GM21529 (cell line): ENCODE measurements around the gene EP300.
"Not testable (repeated sequence)": the region's sequence is repeated elsewhere in the genome, so short reads cannot be mapped to it uniquely, and the experiment has no call there.

ENCODE experiments used
- ATAC-seq: cut with Tn5 transposase; IDR thresholded peaks from one replicate; pipeline ENCODE4 v1.9.1; 2021; ENCODE audit not compliant: unreplicated experiment

Gene EP300

DNA sequence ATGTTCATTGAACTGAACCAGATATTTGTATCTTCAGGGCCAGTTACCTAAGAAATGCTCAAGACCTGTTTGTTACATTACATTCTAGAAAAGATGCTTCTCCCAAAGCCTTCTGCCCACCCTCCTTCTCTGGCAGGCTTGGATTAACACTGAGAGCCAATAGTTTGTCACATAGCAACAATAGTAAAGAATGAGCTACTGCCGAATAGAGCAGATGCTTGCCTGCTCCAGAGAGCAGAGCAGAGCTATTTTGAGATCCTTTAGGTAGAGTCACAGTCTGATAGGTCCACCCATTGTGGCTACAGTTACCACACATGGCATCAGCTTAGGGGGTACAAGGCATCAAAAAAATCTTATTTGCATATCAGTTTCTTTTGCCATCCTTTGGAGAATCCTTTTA is 13.5 kb upstream of the EP300 start:
- ATAC-seq = no peak

DNA sequence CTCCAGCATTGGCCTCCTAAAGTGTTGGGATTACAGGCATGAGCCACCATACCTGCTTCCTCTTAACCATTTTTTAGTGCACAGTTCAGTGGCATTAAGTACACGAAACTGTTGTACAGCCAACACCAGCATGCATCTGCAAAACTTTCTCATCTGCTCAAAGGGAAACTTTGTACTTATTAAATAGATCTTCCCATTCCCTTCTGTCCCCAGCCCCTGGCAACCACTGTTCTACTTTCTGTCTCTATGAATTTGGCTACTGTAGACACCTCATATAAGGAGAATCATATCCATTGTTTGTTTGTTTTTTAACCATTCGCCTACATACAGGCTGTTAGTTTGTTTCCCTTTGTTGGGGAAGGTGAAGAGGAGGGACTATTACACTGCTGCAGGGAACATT is 6.5 kb upstream of the EP300 start:
- ATAC-seq = no peak

DNA sequence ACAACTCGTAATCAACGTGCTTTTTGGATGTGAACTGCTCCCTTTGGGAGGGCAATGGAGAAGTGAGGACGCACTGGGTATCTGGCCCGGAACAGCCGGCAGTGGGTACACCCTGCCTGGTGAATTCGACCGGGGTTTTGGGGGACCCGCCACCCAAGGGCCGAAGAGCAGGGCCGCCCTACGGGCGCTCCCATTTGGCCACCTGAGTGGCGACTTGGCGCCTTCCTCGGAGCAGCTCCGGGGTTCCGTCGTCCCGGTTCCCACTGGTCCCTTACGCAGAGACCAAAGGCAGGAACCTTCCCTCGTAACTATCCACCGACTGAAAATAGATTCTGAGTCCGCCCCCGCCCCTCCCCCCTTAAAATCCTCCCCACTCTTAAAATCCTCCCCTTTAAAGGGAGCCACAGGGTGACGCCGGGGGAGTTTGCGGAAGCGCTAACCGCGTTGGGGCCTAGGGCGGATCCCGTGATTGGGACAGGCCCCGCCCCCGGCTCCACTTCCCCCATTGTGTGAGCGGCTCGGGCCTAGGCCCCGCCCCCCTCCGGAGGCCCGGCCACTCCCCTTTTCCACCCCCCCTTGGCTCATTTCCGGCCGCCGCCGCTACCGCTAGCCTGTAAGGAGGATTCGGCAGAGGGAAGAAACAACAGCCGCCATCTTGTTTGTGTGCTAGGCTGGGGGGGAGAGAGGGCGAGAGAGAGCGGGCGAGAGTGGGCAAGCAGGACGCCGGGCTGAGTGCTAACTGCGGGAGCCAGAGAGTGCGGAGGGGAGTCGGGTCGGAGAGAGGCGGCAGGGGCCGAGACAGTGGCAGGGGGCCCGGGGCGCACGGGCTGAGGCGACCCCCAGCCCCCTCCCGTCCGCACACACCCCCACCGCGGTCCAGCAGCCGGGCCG is 1.0 kb upstream of the EP300 start:
- peak; percentile 76 for ATAC-seq

DNA sequence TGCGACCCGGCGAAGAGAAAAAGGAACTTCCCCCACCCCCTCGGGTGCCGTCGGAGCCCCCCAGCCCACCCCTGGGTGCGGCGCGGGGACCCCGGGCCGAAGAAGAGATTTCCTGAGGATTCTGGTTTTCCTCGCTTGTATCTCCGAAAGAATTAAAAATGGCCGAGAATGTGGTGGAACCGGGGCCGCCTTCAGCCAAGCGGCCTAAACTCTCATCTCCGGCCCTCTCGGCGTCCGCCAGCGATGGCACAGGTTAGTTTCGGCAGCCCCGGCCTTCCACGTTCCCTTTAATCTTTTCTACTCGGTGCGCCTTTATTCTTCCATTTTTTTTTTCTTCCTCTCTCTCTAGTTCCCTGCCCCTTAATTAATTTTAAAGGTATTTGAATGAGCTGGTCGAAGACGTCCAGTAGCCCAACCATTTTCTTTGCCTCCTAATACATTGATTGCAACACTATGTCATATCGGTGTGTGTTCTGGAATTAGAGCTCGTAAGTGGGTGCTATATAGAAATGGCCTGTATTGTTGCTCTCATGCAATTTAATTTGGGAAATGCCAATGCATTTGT is 537 bp downstream of the EP300 start:
- no peak for ATAC-seq

DNA sequence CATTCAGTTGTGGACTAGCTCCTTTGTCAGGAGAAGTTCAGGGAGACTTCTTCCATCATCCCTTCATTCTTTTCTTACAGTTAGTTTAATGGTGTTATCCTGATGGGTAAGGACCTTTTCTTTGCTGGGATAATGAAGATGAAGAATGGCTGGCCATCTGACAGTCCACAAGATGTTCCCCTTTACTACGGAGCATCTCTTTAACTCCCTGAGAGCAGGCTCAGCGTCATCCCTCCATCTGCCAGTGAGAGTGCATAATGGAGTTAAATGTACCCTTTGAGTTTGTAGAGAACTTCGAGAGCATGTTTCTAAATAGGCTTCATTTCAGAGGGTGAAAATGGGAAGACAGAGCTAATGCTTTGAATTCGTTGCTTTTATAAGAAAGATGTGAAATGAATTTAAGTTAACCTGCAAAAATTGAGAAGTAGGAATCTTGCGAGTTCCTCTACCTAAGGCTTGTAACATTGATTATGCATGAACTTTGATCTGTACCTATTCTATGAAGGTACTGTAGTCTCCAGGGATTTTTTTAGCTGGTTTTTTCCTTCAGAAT is 1.7 kb downstream of the EP300 start:
- ATAC-seq = no peak

DNA sequence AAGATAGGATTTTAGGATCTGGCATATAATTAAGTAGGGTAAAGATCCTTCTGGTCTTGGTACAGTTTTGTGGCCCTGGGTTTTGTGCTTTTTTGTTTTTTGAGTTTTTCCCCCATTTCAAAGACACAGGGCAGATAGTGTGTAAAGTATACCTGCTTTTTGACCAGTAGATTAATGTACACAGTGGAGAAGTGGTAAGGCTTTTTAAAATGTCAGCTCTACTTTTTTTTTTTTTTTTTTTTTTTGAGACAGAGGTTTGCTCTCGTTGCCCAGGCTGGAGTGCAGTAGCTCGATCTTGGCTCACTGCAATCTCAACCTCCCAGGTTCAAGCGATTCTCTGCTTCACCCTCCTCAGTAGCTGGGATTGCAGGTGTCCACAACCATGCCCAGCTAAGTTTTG is 4.0 kb downstream of the EP300 start:
- ATAC-seq = no peak

DNA sequence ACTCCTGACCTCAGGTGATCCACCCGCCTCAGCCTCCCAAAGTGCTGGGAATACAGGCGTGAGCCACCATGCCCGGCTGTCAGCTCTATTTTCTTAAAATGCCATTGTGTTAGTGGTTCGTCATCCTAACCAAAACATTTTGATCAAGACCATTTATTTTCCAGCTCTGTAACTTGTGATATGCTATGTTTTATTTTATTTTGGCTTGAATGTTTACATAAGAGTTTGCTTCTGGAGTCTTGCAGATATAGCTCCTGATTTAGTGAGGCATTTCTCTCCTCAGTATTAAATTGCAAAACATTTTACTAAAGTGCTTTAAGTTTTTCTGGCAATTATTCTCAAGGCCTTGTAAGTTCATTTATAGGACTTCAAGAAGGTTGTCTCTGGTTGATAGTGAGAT is 4.4 kb downstream of the EP300 start:
- no peak for ATAC-seq

DNA sequence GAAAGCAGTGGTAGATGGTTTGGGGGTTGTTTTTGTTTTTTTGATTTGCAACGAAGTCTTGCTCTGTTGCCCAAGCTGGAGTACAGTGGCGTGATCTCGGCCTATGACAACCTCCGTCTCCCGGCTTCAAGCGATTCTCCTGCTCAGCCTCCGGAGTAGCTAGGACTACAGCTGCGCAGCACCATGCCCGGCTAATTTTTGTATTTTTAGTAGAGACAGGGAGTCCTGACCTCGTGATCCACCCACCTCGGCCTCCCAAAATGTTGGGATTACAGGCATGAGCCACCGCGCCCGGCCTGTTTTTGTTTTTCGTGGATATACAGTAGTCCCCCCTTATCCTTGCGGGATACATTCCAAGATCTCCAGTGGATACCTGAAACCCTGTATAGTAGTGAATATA is 6.6 kb downstream of the EP300 start:
- ATAC-seq = no peak

DNA sequence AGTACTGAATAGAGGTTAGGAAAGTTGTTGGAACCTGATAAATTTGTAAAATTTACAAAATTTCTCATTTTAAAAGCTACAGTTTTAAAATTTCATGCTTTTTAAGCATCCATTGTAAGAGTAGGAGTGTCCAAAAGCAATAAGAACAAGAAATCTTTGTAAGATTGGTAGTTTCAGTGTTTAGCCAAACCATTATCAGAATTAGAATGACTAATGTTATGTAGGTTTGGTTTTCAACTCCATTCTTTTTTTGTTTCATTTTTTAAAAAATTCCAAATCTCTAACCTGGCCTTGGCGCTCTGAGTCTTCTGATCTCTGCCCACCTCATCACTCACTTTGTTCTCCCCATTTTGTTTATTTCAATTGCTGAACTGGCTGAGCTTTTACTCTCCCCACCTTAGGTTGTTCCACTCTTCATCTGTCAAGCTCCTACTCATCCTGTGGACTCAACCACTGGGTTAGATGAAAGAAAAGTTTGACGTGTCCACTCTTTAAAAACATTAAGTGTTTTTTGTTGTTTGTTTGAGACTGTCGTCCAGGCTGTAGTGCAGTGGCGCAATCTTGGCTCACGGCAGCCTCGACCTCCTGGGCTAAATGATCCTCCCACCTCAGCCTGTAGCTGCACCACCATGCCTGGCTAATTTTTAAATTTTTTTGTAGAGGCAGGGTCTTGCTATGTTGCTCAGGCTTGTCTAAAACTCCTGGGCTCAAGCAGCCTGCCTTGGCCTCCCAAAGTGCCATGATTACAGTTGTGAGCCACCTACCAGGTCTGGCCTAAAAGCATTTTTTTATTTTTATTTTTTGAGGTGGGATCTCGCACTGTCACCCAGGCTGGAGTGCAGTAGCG is 14.0 kb downstream of the EP300 start:
- no peak for ATAC-seq

DNA sequence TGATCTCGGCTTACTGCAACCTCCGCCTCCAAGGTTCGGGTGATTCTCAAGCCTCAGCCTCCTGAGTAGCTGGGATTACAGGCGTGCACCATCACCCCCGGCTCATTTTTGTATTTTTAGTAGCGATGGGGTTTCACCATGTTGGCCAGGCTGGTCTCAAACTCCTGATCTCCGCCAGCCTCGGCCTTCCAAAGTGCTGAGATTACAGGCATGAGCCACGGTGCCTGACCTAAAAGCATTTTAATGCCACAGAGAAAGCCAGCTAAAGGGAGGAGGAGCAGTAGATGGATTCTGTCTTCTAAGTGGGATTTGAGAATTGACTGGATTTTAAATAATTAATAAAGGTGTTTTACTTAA is 14.6 kb downstream of the EP300 start:
- not testable (repeated sequence) for ATAC-seq

DNA sequence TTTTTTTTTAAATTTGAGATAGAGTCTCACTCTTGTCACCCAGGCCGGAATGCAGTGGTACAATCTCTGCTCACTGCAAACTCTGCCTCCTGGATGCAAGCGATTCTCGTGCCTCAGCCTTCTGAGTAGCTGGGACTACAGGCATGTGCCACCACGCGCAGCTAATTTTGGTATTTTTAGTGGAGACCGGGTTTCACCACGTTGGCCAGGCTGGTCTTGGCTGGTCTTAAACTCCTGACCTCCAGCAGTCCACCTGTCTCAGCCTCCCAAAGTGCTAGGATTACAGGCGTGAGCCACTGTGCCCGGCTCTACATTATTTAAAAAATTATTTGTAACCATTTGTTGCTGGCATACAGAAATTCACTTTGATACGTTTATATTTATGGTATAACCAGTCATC is 18.6 kb downstream of the EP300 start:
- no peak for ATAC-seq

DNA sequence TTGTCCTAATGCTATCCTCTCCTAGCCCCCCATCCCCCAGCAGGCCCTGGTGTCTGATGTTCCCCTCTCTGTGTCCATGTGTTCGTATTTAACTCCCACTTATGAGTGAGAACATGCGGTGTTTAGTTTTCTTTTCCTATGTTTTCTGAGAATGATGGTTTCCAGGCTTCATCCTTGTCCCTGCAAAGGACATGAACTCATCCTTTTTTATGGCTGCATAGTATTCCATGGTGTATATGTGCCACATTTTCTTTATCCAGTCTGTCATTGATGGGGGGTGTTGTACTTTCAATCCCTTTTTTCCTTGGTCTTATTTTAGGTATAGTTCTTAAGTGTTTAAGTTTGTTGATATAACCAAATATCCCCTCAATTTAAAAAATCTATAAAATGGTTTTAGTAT is 23.9 kb downstream of the EP300 start:
- no peak for ATAC-seq

DNA sequence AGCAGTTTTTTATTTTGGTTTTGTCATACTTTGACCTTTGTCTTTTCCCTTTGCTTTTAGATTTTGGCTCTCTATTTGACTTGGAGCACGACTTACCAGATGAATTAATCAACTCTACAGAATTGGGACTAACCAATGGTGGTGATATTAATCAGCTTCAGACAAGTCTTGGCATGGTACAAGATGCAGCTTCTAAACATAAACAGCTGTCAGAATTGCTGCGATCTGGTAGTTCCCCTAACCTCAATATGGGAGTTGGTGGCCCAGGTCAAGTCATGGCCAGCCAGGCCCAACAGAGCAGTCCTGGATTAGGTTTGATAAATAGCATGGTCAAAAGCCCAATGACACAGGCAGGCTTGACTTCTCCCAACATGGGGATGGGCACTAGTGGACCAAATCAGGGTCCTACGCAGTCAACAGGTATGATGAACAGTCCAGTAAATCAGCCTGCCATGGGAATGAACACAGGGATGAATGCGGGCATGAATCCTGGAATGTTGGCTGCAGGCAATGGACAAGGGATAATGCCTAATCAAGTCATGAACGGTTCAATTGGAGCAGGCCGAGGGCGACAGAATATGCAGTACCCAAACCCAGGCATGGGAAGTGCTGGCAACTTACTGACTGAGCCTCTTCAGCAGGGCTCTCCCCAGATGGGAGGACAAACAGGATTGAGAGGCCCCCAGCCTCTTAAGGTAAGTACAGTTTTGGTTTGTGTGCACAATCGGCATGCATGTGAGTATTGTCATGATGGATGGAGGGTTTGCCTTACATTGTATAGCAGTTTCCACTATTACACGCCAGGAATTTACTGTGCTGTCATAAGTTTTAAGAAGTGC is 25.0 kb downstream of the EP300 start:
- ATAC-seq = no peak

DNA sequence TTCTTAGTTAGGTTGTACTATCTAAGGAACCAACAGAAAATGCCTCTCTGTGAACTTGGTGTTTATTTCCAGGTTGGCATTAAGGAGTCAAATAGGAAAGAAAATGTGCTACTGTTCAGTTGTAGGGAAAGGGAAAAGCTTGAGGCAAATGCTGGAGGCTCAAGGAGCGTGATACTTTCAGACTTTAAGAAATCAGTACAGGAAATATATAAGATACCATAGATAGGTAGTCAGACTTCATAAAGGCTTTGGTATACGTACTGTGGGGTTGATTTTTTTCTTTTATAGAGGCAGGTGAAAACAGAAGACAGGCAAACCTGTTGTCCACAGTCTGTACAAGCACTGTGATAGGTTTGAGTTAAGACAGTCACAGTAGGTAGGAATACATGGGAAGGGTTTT is 30.8 kb downstream of the EP300 start:
- no peak for ATAC-seq

DNA sequence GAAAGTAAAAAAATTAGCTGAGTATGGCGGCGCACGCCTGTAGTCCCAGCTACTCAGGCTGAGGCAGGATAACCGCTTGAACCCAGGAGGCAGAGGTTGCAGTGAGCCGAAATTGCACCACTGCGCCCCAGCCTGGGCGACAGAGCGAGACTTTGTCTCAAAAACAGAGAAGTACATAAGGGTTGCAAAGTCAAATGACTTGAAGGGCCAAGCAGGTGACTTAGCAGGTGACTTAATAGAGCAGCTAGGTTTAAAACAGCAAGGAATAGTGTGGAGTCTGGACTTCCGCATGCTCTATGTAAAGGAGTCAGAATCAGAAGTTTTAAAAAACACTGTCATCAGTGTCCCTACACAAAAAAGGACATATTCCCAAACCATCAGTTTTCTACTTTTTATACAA is 31.7 kb downstream of the EP300 start:
- no peak for ATAC-seq

DNA sequence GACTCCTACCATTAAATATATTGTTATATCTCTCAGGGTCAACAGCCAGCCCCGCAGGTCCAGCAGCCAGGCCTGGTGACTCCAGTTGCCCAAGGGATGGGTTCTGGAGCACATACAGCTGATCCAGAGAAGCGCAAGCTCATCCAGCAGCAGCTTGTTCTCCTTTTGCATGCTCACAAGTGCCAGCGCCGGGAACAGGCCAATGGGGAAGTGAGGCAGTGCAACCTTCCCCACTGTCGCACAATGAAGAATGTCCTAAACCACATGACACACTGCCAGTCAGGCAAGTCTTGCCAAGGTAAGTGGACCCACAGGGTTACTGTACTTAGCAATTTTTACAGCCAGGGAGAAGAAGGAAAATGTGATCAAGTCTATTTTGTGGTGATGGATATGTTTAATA is 35.1 kb downstream of the EP300 start:
- ATAC-seq = no peak

DNA sequence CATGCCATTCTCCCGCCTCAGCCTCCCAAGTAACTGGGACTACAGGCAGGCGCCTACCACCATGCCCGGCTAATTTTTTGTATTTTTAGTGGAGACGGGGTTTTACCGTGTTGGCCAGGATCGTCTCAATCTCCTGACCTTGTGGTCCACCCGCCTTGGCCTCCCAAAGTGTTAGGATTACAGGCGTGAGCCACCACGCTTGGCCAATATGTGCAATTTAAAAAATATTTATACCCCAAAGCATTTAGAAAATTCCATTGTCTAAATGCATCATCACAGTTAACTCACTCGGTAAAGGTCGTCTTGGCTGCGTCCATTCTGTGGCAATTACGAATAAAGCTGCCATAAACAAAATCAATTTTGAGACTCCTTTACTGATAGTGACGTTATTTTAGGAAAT is 36.2 kb downstream of the EP300 start:
- no peak for ATAC-seq

DNA sequence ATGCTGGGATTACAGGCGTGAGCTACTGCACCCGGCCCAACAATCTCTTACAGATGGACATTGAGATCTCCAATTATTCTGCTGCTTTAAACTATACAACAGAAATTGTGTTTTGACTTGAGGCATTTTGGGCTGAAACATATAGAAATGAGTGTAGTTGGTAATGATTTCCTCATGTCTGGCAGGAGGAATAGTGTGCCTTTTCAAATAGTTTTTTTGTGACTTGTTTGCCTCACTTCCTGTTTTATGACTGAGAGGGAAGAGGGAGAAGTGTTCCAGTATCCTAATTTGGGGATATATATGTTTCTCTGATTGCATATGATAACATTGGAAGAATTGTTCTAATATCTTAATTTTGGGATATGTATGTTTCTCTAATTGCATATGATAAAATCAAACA is 40.2 kb downstream of the EP300 start:
- ATAC-seq = no peak

DNA sequence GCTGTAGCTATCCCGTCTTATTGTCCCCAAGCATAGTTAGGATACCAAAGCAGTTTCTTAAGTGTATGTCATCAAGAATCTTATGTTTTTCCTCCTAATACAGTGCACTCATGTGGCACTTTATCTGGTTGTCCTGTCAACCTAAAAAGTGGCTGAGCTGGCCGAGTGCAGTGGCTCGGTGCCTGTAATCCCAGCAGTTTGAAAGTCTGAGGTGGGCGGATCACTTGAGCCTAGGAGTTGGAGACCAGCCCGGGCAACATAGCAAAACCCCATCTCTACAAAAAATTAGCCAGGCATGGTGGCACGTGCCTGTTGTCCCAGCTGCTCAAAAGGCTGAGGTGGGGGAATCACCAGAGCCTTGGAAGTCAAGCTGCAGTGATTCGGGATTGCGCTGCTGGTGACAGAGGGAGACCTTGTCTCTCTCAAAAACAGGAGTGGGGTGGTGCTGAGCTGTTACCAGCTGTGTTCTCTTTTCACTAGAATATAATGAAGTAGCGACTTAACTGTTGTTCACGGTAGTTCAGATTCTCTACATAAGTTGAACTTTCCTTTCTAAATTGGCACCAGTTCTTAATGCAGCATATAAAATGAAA is 48.1 kb downstream of the EP300 start:
- ATAC-seq = no peak

DNA sequence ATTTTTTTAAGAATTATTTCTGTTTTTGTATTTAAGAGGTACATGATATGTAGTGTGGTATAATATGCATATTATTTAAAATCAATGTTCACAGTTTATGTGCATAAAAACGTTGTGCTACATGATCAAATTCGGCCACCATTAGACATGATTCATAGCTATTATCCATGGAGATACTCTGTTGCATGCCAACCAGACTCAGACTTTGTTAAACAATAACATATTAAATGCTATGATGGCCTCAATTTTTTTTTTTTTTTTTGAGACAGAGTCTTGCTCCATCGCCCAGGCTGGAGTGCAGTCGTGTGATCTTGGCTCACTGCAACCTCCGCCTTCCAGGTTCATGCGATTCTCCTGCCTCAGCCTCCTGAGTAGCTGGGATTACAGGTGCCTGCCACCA is 53.5 kb downstream of the EP300 start:
- ATAC-seq = not testable (repeated sequence)
